HG02642 (cell line): ENCODE data around the gene ITGA11.

Source experiments
- ATAC-seq: cut with Tn5 transposase; IDR thresholded peaks from one replicate; pipeline ENCODE4 v1.9.1; 2021; ENCODE audit warnings: mild to moderate bottlenecking; ENCODE audit not compliant: unreplicated experiment, poor library complexity

Gene ITGA11

GRCh38 chr15:68413363-68414205 lies 18.4 kb downstream of the ITGA11 start:
- ATAC-seq = no peak

GRCh38 chr15:68412218-68412617 lies 19.7 kb downstream of the ITGA11 start:
- ATAC-seq = no peak

- no peak for ATAC-seq
Measured at GRCh38 chr15:68411735-68412134, 20.2 kb downstream of the ITGA11 start.

GRCh38 chr15:68411343-68411675 lies 20.7 kb downstream of the ITGA11 start:
- no peak for ATAC-seq

GRCh38 chr15:68410466-68411342 lies 21.3 kb downstream of the ITGA11 start:
- no peak for ATAC-seq

- ATAC-seq = no peak
Measured at GRCh38 chr15:68409736-68410370, 22.1 kb downstream of the ITGA11 start.

- ATAC-seq = no peak
Measured at GRCh38 chr15:68408971-68409370, 23.0 kb downstream of the ITGA11 start.

- ATAC-seq = no peak
Measured at GRCh38 chr15:68407886-68408881, 23.8 kb downstream of the ITGA11 start.

- ATAC-seq = no peak
Measured at GRCh38 chr15:68407141-68407885, 24.6 kb downstream of the ITGA11 start.

GRCh38 chr15:68405378-68406250 lies 26.3 kb downstream of the ITGA11 start:
- no peak for ATAC-seq

- ATAC-seq = no peak
Measured at GRCh38 chr15:68404056-68404798, 27.7 kb downstream of the ITGA11 start.

GRCh38 chr15:68403161-68403941 lies 28.6 kb downstream of the ITGA11 start:
- ATAC-seq = no peak

GRCh38 chr15:68402432-68403160 lies 29.4 kb downstream of the ITGA11 start:
- no peak for ATAC-seq

- ATAC-seq = no peak
Measured at GRCh38 chr15:68401496-68402431, 30.2 kb downstream of the ITGA11 start.

- ATAC-seq = no peak
Measured at GRCh38 chr15:68400066-68400456, 31.9 kb downstream of the ITGA11 start.
